GM12878 (cell line): Measurements from ENCODE around the gene EEFSEC. TPM values are rescaled to one million over a fixed set of nuclear protein-coding genes. Genes with fewer than 3 reads are reported as not detected.

Source experiments
- ATAC-seq: fragments of 200-7000 bp; cut with Tn5 transposase; 3 replicates; pipeline ENCODE4 v1.9.1; 2020; ENCODE audit warnings: mild to moderate bottlenecking, moderate library complexity
- BruUV-seq: library from RNA; stranded (reverse); fragments of 400-500 nt; replicated peaks from 2 replicates; lab custom pipeline; 2021; lab: Mats Ljungman, UMichigan
- CTCF ChIA-PET: fragments of 300-600 bp; sonication (Branson Sonifier 250); formaldehyde crosslinking; extraction: SDS; loops from one replicate; lab custom pipeline; 2021; ENCODE audit warnings: inconsistent platforms; lab: Yijun Ruan, JAX
- POLR2A ChIA-PET: fragments of 350-600 bp; formaldehyde crosslinking; extraction: SDS; loops from one replicate; lab custom pipeline; 2021; ENCODE audit warnings: inconsistent platforms; lab: Charles Lee
- RAD21 ChIA-PET: fragments of 300-600 bp; sonication (Branson Sonifier 250); formaldehyde crosslinking; loops from one replicate; lab custom pipeline; 2023; ENCODE audit warnings: antibody characterized with exemption; ENCODE audit not compliant: unreplicated experiment; lab: Charles Lee
- SMC1A ChIA-PET: fragments of 300-600 bp; sonication (Branson Sonifier 250); formaldehyde crosslinking; loops from one replicate; lab custom pipeline; 2023; ENCODE audit not compliant: unreplicated experiment, uncharacterized antibody; lab: Charles Lee
- DNase-seq: peaks from one replicate; pipeline ENCODE4 v3.0.0-alpha.2; 2011; ENCODE audit warnings: low read depth, low spot score
- FAIRE-seq: peaks from 3 replicates; lab custom pipeline; 2011; peaks lifted over from hg19 to GRCh38; lab: Jason Lieb, UNC
- H2AFZ ChIP-seq: 2 replicates; pipeline ENCODE4 v1.6.0; 2011; ENCODE audit warnings: low read depth, low read length, control low read depth; ENCODE audit not compliant: control insufficient read depth
- H3K27ac ChIP-seq: 2 replicates; pipeline ENCODE4 v1.5.1; 2011; ENCODE audit warnings: control low read depth; ENCODE audit not compliant: control insufficient read depth, insufficient read depth
- H3K27me3 ChIP-seq, 2 experiments: replicated peaks in 1 of 2; 2 replicates each; pipeline versions ENCODE4 v1.6.0 to v1.6.1; 2011; ENCODE audit warnings: low read length in 1 of 2; ENCODE audit not compliant: control insufficient read depth in 2 of 2, insufficient read depth in 2 of 2
- H3K36me3 ChIP-seq, 2 experiments: 2 replicates each; pipeline ENCODE4 v1.5.1; 2011; ENCODE audit warnings: low read length in 1 of 2; ENCODE audit not compliant: control insufficient read depth in 2 of 2, insufficient read depth in 2 of 2
- H3K4me1 ChIP-seq: 2 replicates; pipeline ENCODE4 v1.6.1; 2011; ENCODE audit warnings: mild to moderate bottlenecking, low read length, moderate library complexity, mixed read lengths; ENCODE audit not compliant: control insufficient read depth, insufficient read depth
- H3K4me2 ChIP-seq: 2 replicates; pipeline ENCODE4 v1.6.0; 2011; ENCODE audit warnings: control low read depth; ENCODE audit not compliant: control insufficient read depth, insufficient read depth
- H3K4me3 ChIP-seq: fragments of 200-600 bp; sonication (generic); 2 replicates; pipeline ENCODE4 v1.5.1; 2016
- H3K79me2 ChIP-seq: 2 replicates; pipeline ENCODE4 v1.6.0; 2011; ENCODE audit warnings: low read length; ENCODE audit not compliant: control insufficient read depth, insufficient read depth
- H3K9ac ChIP-seq: 2 replicates; pipeline ENCODE4 v1.8.0; 2011; ENCODE audit warnings: low read length, control low read depth, mixed read lengths; ENCODE audit not compliant: control insufficient read depth, insufficient read depth
- H3K9me3 ChIP-seq: replicated peaks from 3 replicates; pipeline ENCODE4 v1.5.1; 2011; ENCODE audit warnings: mild to moderate bottlenecking, low read length; ENCODE audit not compliant: control insufficient read depth, insufficient read depth
- H4K20me1 ChIP-seq: 2 replicates; pipeline ENCODE4 v1.6.0; 2011; ENCODE audit not compliant: control insufficient read depth, insufficient read depth
- BMI1 ChIP-seq: fragments of 450-650 bp; IDR thresholded peaks from 2 replicates; pipeline ENCODE4 v1.6.1; 2016; ENCODE audit warnings: mild to moderate bottlenecking, moderate library complexity, borderline replicate concordance
- CHD2 ChIP-seq: IDR thresholded peaks from 2 replicates; pipeline ENCODE4 v1.6.1; 2011; ENCODE audit warnings: low read depth, low read length, improper control_type of control experiment, borderline replicate concordance
- GATAD2B ChIP-seq: fragments of 450-650 bp; conservative IDR thresholded peaks from 2 replicates; pipeline ENCODE4 v1.6.1; 2017; ENCODE audit warnings: low read depth, mild to moderate bottlenecking, moderate library complexity
- HSF1 ChIP-seq: fragments of 150-350 bp; IDR thresholded peaks from 2 replicates; pipeline ENCODE4 v1.6.1; 2014; ENCODE audit warnings: mild to moderate bottlenecking, low read depth, low read length
- MEF2B ChIP-seq: fragments of 450-650 bp; IDR thresholded peaks from 2 replicates; pipeline ENCODE4 v1.6.1; 2018; ENCODE audit warnings: mild to moderate bottlenecking, moderate library complexity; ENCODE audit not compliant: partially characterized antibody, poor library complexity, severe bottlenecking
- MXI1 ChIP-seq: fragments of 150-350 bp; IDR thresholded peaks from 2 replicates; pipeline ENCODE4 v1.6.1; 2011; ENCODE audit warnings: low read depth, mild to moderate bottlenecking, inconsistent platforms, low read length, improper control_type of control experiment
- NFIC ChIP-seq: IDR thresholded peaks from 2 replicates; pipeline ENCODE4 v1.6.1; 2012; ENCODE audit warnings: low read depth, mild to moderate bottlenecking, inconsistent platforms, low read length, moderate library complexity
- NR2F1 ChIP-seq: fragments of 450-650 bp; conservative IDR thresholded peaks from 2 replicates; pipeline ENCODE4 v1.6.1; 2017; ENCODE audit warnings: mild to moderate bottlenecking
- SIN3A ChIP-seq: IDR thresholded peaks from 2 replicates; pipeline ENCODE4 v1.6.1; 2012; ENCODE audit warnings: low read depth, low read length, improper control_type of control experiment
- SREBF2 ChIP-seq: IDR thresholded peaks from 2 replicates; pipeline ENCODE4 v1.6.1; 2012; ENCODE audit warnings: mild to moderate bottlenecking, low read length
- TAF1 ChIP-seq: IDR thresholded peaks from 2 replicates; pipeline ENCODE4 v1.6.1; 2011; ENCODE audit warnings: mild to moderate bottlenecking, low read depth, low read length, borderline replicate concordance
- TCF3 ChIP-seq: IDR thresholded peaks from 2 replicates; pipeline ENCODE4 v1.6.1; 2012; ENCODE audit warnings: low read depth, mild to moderate bottlenecking, low read length, borderline replicate concordance; ENCODE audit not compliant: insufficient read depth
- USF1 ChIP-seq: IDR thresholded peaks from 2 replicates; pipeline ENCODE4 v1.6.1; 2011; ENCODE audit warnings: borderline replicate concordance, low read depth, mild to moderate bottlenecking, moderate library complexity, mixed read lengths, low read length; ENCODE audit not compliant: insufficient read depth; ENCODE audit errors: extremely low read length
- ZBTB33 ChIP-seq: fragments of 450-650 bp; IDR thresholded peaks from 2 replicates; pipeline ENCODE4 v1.6.1; 2017; ENCODE audit warnings: mild to moderate bottlenecking
- ZNF24 ChIP-seq: fragments of 450-650 bp; IDR thresholded peaks from 2 replicates; pipeline ENCODE4 v1.6.1; 2017; ENCODE audit warnings: antibody characterized with exemption, mild to moderate bottlenecking
- ZNF384 ChIP-seq: IDR thresholded peaks from 2 replicates; pipeline ENCODE4 v1.6.1; 2012; ENCODE audit warnings: low read depth, mild to moderate bottlenecking, low read length, improper control_type of control experiment, borderline replicate concordance
- WGBS: methylation state at CpG from one replicate; pipeline ENCODE4 v1.1.6; 2016; ENCODE audit warnings: low lambda C conversion rate; ENCODE audit not compliant: insufficient replicate concordance, insufficient coverage; ENCODE audit errors: missing lambda C conversion rate; 5-methylcytosine and 5-hydroxymethylcytosine counted together
- in situ Hi-C: fragments of 300-500 bp; cut with MboI; formaldehyde crosslinking; loops from 9 replicates; pipeline ENCODE4 v1.14.3; 2018; ENCODE audit warnings: mixed read lengths
- intact Hi-C: fragments of 100-400 bp; cut with micrococcal nuclease; formaldehyde crosslinking; loops from one replicate; pipeline ENCODE4 v1.14.2; 2022; ENCODE audit not compliant: unreplicated experiment
- polyA plus RNA-seq, 11 experiments: library from polyadenylated mRNA; depleted of rRNA in 4 of 11; unstranded in 6 of 11; stranded (reverse) in 5 of 11; fragments of >200 nt; fragmentation: Nextera tagmentation in 4 of 11; fragmentation: Illumina TruSeq in 1 of 11; extraction: Ambion mirVana in 4 of 11; extraction: Trizol in 1 of 11; gene quantifications; 1 replicate in 1 of 11; 2 replicates in 10 of 11; pipeline versions ENCODE4 v1.2.1 to v1.2.3, GENCODE V29; 2011 to 2016; ENCODE audit warnings: inconsistent platforms in 2 of 11, missing spikeins in 2 of 11, low read depth in 1 of 11
- total RNA-seq, 4 experiments: library from RNA; depleted of rRNA in 3 of 4; stranded (reverse); fragments of >200 nt in 3 of 4; fragmentation: Illumina TruSeq in 1 of 4; extraction: Trizol in 1 of 4; gene quantifications; 2 replicates each; pipeline versions ENCODE4 v1.2.1 to v1.2.3, GENCODE V29; 2013 to 2021

Gene EEFSEC
- total and polyA plus RNA-seq, 10 of the 15 experiments (the other 5 are each of a cell fraction or from before 2014, with no cell fraction given), result 0.29 to 29.1 (median 16.1) TPM

GRCh38 chr3:128235207-128235926 is 82.1 kb downstream of the EEFSEC start:
- H3K36me3 ChIP-seq, result no peaks in the 10 kb centered on the region
- ATAC-seq, result no peak
- POLR2A ChIA-PET, result no interaction called here
- no peaks in the 10 kb centered on the region for H3K27me3 ChIP-seq
- intact Hi-C loops, result no loop called here
- no peak overlapping the region for H3K4me3 ChIP-seq
- no peak for FAIRE-seq
- no peak overlapping the region for H2AFZ ChIP-seq
- no peaks in the 10 kb centered on the region for H3K4me1 ChIP-seq
- no peak overlapping the region for H3K27ac ChIP-seq
- H4K20me1 ChIP-seq, result no peaks in the 10 kb centered on the region
- H3K9me3 ChIP-seq, result no peaks in the 10 kb centered on the region
- CTCF ChIA-PET, result interaction anchor here (1.0 to 1.7 kb wide), 5 partner anchors 9 to 88 kb away, joined by 3 to 7 read pairs (median 5); no protein-coding TSS in a partner anchor
- WGBS, result 81% methylated on average over 11 of the region's 11 CpGs
- H3K9ac ChIP-seq, result no peak overlapping the region
- in situ Hi-C loops, result no loop called here
- no peak overlapping the region for H3K4me2 ChIP-seq
- no peaks in the 10 kb centered on the region for H3K79me2 ChIP-seq
- no TSS peak for BruUV-seq
- SMC1A ChIA-PET, result interaction anchor here (0.6 kb wide), 1 partner anchor 18 kb away, joined by 3 read pairs; no protein-coding TSS in a partner anchor
- DNase-seq, result no peak
- RAD21 ChIA-PET, result no interaction called here
- no peak for TF ChIP-seq MEF2B
- no peak for TF ChIP-seq SIN3A
- no peak for TF ChIP-seq ZNF24
- no peak for TF ChIP-seq BMI1
- no peak for TF ChIP-seq NR2F1
- no peak for TF ChIP-seq CHD2
- no peak for TF ChIP-seq ZNF384
- TF ChIP-seq ZBTB33, result no peak
- TF ChIP-seq TCF3, result no peak
- no peak for TF ChIP-seq MXI1
- TF ChIP-seq SREBF2, result no peak
- TF ChIP-seq GATAD2B, result no peak
- TF ChIP-seq USF1, result no peak
- no peak for TF ChIP-seq HSF1
- TF ChIP-seq NFIC, result no peak
- no peak for TF ChIP-seq TAF1
